Transverse colon (tissue), 4 donors: Measurements from ENCODE around the gene STAU1. TPM values are rescaled to one million over a fixed set of nuclear protein-coding genes. Genes with fewer than 3 reads are reported as not detected.
"Not testable (repeated sequence)": the region's sequence is repeated elsewhere in the genome, so short reads cannot be mapped to it uniquely, and the experiment has no call there.

ENCODE experiments used
- DNase-seq: peaks from one replicate; pipeline ENCODE4 v3.0.0-alpha.2; 2019
- H3K27ac ChIP-seq, 4 donors: fragments of 200-600 bp; sonication (generic); 2 replicates each; pipeline ENCODE4 v1.5.1; 2016 to 2018; ENCODE audit warnings: inconsistent platforms in 4 of 4
- H3K27me3 ChIP-seq: fragments of 200-600 bp; sonication (generic); 2 replicates; pipeline ENCODE4 v1.5.1; 2017; ENCODE audit warnings: inconsistent platforms
- H3K36me3 ChIP-seq, 4 donors: fragments of 200-600 bp; sonication (generic); 2 replicates each; pipeline ENCODE4 v1.5.1; 2017 to 2019; ENCODE audit warnings: inconsistent platforms in 4 of 4
- H3K4me1 ChIP-seq, 4 donors: fragments of 200-600 bp; sonication (generic); 2 replicates each; pipeline ENCODE4 v1.5.1; 2017 to 2020; ENCODE audit warnings: inconsistent platforms in 4 of 4
- H3K4me3 ChIP-seq, 4 donors: fragments of 200-600 bp; sonication (generic); 1 replicate in 1 of 4; 2 replicates in 3 of 4; pipeline versions ENCODE4 v1.5.1 to v1.6.1; 2017 to 2019; ENCODE audit warnings: inconsistent platforms in 4 of 4
- H3K9me3 ChIP-seq, 2 donors: fragments of 200-600 bp; sonication (generic); 2 replicates each; pipeline ENCODE4 v1.5.1; 2017 to 2019; ENCODE audit warnings: inconsistent platforms in 2 of 2
- EP300 ChIP-seq: sonication (generic); formaldehyde crosslinking; IDR thresholded peaks from one replicate; pipeline ENCODE4 v1.6.1; 2017; ENCODE audit warnings: antibody characterized with exemption, low read depth
- POLR2A ChIP-seq: fragments of 450-650 bp; IDR thresholded peaks from one replicate; pipeline ENCODE4 v1.6.1; 2016; ENCODE audit warnings: antibody characterized with exemption, mild to moderate bottlenecking, moderate library complexity
- POLR2AphosphoS5 ChIP-seq, 3 donors: sonication (generic); formaldehyde crosslinking; IDR thresholded peaks; one replicate each; pipeline ENCODE4 v1.6.1; 2016; ENCODE audit warnings: antibody characterized with exemption in 3 of 3
- WGBS, 2 donors: methylation state at CpG; one replicate each; pipeline ENCODE4 v1.1.5; 2018; ENCODE audit warnings: low coverage in 1 of 2; 5-methylcytosine and 5-hydroxymethylcytosine counted together
- in situ Hi-C, 4 donors: fragments of 200-750 bp; cut with MboI; loops; one replicate each; pipeline versions ENCODE4 v1.15.0 to v1.15.1; 2017; ENCODE audit warnings: low sequenced_read_pairs in 3 of 4, low pct_ligation_motif_present in 1 of 4, low pct_unique_long_range_greater_than_20kb in 1 of 4
- intact Hi-C: fragments of 100-400 bp; cut with DNase I; formaldehyde crosslinking; loops from one replicate; pipeline ENCODE4 v1.15.1; 2023; ENCODE audit warnings: low total_unique reads
- total RNA-seq, 4 donors: library from RNA; depleted of rRNA; stranded (reverse); fragments of >200 nt; gene quantifications; one replicate each; pipeline ENCODE4 v1.1.0, GENCODE V29; 2016
- TF ChIP-seq, protein P1 (sequence below), 5 experiments: fragments of 200-600 bp in 3 of 5; fragments of 450-650 bp in 2 of 5; sonication (generic) in 3 of 5; IDR thresholded peaks; 1 replicate in 2 of 5; 2 replicates in 3 of 5; pipeline ENCODE4 v1.5.1; 2016 to 2017; ENCODE audit warnings: antibody characterized with exemption in 5 of 5, inconsistent platforms in 3 of 5, mild to moderate bottlenecking in 2 of 5, moderate library complexity in 1 of 5

STAU1 gene
- total RNA-seq, 4 donors from 2014 or later, result 66.7 to 79.7 (median 73.3) TPM

DNA sequence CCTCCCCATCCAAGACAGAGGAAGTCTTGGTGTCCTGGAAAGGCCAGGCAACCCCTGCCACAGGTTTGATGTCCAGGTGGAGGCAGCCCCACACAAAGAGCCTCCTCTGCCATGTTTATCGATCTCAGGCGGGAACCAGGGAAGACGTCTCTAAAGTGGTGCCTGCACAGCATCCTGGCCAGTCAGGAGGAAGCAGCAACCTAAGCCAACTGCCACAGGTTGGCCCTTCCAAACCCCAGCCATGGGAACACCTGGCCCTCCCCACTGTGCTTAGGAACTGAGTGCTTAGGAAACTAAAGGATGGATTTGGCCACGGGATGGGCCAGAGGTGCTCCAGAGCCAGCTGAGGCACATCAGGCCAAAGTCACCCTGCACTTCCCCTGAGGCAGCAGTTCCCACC is 85.1 kb downstream of the STAU1 start:
- Histone ChIP-seq H3K9me3 (no peaks in the 10 kb centered on the region), H3K27ac (no peak overlapping the region), H3K27me3 (no peaks in the 10 kb centered on the region), H3K4me1 (no peaks in the 10 kb centered on the region), H3K4me3 (no peak overlapping the region), H3K36me3 (peaks cover 0 to 25% (median 9%) of the 10 kb centered on the region in 4 donors)
- no peak for TF ChIP-seq POLR2A
- TF ChIP-seq, protein P1, sequence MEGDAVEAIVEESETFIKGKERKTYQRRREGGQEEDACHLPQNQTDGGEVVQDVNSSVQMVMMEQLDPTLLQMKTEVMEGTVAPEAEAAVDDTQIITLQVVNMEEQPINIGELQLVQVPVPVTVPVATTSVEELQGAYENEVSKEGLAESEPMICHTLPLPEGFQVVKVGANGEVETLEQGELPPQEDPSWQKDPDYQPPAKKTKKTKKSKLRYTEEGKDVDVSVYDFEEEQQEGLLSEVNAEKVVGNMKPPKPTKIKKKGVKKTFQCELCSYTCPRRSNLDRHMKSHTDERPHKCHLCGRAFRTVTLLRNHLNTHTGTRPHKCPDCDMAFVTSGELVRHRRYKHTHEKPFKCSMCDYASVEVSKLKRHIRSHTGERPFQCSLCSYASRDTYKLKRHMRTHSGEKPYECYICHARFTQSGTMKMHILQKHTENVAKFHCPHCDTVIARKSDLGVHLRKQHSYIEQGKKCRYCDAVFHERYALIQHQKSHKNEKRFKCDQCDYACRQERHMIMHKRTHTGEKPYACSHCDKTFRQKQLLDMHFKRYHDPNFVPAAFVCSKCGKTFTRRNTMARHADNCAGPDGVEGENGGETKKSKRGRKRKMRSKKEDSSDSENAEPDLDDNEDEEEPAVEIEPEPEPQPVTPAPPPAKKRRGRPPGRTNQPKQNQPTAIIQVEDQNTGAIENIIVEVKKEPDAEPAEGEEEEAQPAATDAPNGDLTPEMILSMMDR (IDR thresholded peaks at IDR 0.05), result no peak
- no peak for TF ChIP-seq EP300
- no peak for TF ChIP-seq POLR2AphosphoS5 (IDR thresholded peaks at IDR 0.05)
- in situ Hi-C loops (no loop called here), intact Hi-C loops (no loop called here)
- WGBS, 2 donors, result 86% methylated on average over 4 of the region's 4 CpGs; no CpG with 5 or more reads in 1 of the 2 donors
- DNase-seq, result no peak

- H3K9me3 ChIP-seq, result no peaks in the 10 kb centered on the region
- H3K27me3 ChIP-seq, result no peaks in the 10 kb centered on the region
- intact Hi-C loops (no loop called here), in situ Hi-C loops (no loop called here)
- peaks cover 0 to 41% (median 12%) of the 10 kb centered on the region in 4 donors for H3K36me3 ChIP-seq
- H3K27ac ChIP-seq, result no peak overlapping the region
- 80 to 81% methylated on average over 4 of the region's 4 CpGs for WGBS, 2 donors
- no peak for DNase-seq
- H3K4me1 ChIP-seq, result no peaks in the 10 kb centered on the region
- no peak for TF ChIP-seq EP300
- TF ChIP-seq, protein P1 (IDR thresholded peaks at IDR 0.05), result no peak
- H3K4me3 ChIP-seq, result no peak overlapping the region
Measured at GRCh38 chr20:49100972-49101371, 87.2 kb downstream of the STAU1 start.

DNA sequence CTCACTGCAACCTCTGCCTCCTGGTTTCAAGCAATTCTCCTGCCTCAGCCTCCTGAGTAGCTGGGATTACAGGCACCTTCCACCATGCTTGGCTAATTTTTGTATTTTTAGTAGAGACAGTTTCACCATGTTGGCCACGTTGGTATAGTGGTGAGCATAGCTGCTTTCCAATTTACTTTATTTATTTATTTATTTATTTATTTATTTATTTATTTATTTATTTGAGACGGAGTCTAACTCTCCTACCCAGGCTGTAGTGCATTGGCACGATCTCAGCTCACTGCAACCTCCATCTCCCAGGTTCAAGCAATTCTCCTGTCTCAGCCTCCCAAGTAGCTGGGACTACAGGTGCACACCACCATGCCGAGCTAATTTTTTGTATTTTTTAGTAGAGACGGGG is 87.8 kb downstream of the STAU1 start:
- peaks cover 0 to 47% (median 16%) of the 10 kb centered on the region in 4 donors for H3K36me3 ChIP-seq
- H3K27me3 ChIP-seq, H3K9me3 ChIP-seq, DNase-seq, H3K4me3 ChIP-seq, H3K4me1 ChIP-seq, intact Hi-C loops, in situ Hi-C loops, H3K27ac ChIP-seq: not testable (repeated sequence)
- 66 to 80% methylated on average over 4 to 5 of the region's 5 CpGs for WGBS, 2 donors

DNA sequence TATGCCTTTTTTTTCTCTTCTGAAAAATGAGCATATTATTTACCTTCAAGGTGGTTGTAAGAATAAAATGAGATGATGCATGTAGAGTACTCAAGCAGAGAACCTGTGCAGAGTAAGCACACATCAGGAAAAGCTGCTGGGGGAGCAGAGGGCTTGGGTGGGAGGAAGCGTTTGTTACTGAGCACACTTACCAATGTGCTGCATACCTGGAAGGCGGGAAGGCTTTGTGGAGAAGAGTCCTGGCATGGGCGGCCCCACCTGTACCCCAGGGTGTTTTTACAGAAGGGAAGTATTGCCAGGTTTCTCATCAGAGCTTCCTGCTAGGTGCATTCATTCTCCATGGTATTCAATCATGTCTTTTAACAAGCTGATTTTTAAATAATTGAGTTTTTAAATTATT is 89.1 kb downstream of the STAU1 start:
- Histone ChIP-seq H3K27ac (no peak overlapping the region), H3K4me3 (no peak overlapping the region), H3K27me3 (no peaks in the 10 kb centered on the region), H3K36me3 (peaks cover 0 to 48% (median 21%) of the 10 kb centered on the region in 4 donors), H3K9me3 (no peaks in the 10 kb centered on the region), H3K4me1 (no peaks in the 10 kb centered on the region)
- no peak for DNase-seq
- intact Hi-C loops, result no loop called here
- in situ Hi-C loops, result no loop called here
- 87 to 94% methylated on average over 2 to 3 of the region's 3 CpGs for WGBS, 2 donors
- TF ChIP-seq, protein P1 (IDR thresholded peaks at IDR 0.05), result no peak
- TF ChIP-seq EP300, result no peak
- TF ChIP-seq POLR2A, result no peak
- no peak for TF ChIP-seq POLR2AphosphoS5 (IDR thresholded peaks at IDR 0.05)

GRCh38 chr20:49098136-49098535 is 90.0 kb downstream of the STAU1 start:
- no peak for DNase-seq
- WGBS, 2 donors, result 95 to 100% methylated on average over 2 to 4 of the region's 4 CpGs
- no peak for TF ChIP-seq POLR2A
- TF ChIP-seq, protein P1 (IDR thresholded peaks at IDR 0.05), result no peak
- no peak for TF ChIP-seq POLR2AphosphoS5 (IDR thresholded peaks at IDR 0.05)
- TF ChIP-seq EP300, result no peak
- Histone ChIP-seq H3K36me3 (peaks cover 0 to 48% (median 21%) of the 10 kb centered on the region in 4 donors), H3K9me3 (no peaks in the 10 kb centered on the region), H3K4me3 (no peak overlapping the region), H3K4me1 (no peaks in the 10 kb centered on the region), H3K27me3 (no peaks in the 10 kb centered on the region), H3K27ac (no peak overlapping the region)
- intact Hi-C loops (no loop called here), in situ Hi-C loops (no loop called here)
